Loucy (cell line): ENCODE data around the gene NME8.

Source experiments
- CTCF ChIP-seq: fragments of 200-600 bp; sonication (generic); conservative IDR thresholded peaks from 2 replicates; pipeline ENCODE4 v1.5.1; 2014; ENCODE audit warnings: mild to moderate bottlenecking, antibody characterized with exemption, low read length
- EZH2phosphoT487 ChIP-seq: fragments of 200-600 bp; IDR thresholded peaks from 2 replicates; pipeline ENCODE4 v1.6.1; 2018; ENCODE audit warnings: antibody characterized with exemption, mild to moderate bottlenecking, moderate library complexity, borderline replicate concordance

- TF ChIP-seq CTCF (no peak), EZH2phosphoT487 (no peak)
These were observed 25.5 kb upstream of the NME8 start for GRCh38 chr7:37822946-37823345.
